ENCODE data around the gene CARMIL1.

GRCh38 chr6:25254671-25255070 lies 24.5 kb upstream of the CARMIL1 start:
- no peak for TF ChIP-seq POLR2A (IDR thresholded peaks at IDR 0.05)
- TF ChIP-seq CTCF (IDR thresholded peaks at IDR 0.05): no peak
